GM12878 (cell line): Measurements from ENCODE around the gene ATF3. TPM values are rescaled to one million over a fixed set of nuclear protein-coding genes. Genes with fewer than 3 reads are reported as not detected.

ENCODE experiments used
- ATAC-seq: fragments of 200-7000 bp; cut with Tn5 transposase; 3 replicates; pipeline ENCODE4 v1.9.1; 2020; ENCODE audit warnings: mild to moderate bottlenecking, moderate library complexity
- BruUV-seq: library from RNA; stranded (reverse); fragments of 400-500 nt; replicated peaks from 2 replicates; lab custom pipeline; 2021; lab: Mats Ljungman, UMichigan
- CTCF ChIA-PET: fragments of 300-600 bp; sonication (Branson Sonifier 250); formaldehyde crosslinking; extraction: SDS; loops from one replicate; lab custom pipeline; 2021; ENCODE audit warnings: inconsistent platforms; lab: Yijun Ruan, JAX
- POLR2A ChIA-PET: fragments of 350-600 bp; formaldehyde crosslinking; extraction: SDS; loops from one replicate; lab custom pipeline; 2021; ENCODE audit warnings: inconsistent platforms; lab: Charles Lee
- RAD21 ChIA-PET: fragments of 300-600 bp; sonication (Branson Sonifier 250); formaldehyde crosslinking; loops from one replicate; lab custom pipeline; 2023; ENCODE audit warnings: antibody characterized with exemption; ENCODE audit not compliant: unreplicated experiment; lab: Charles Lee
- SMC1A ChIA-PET: fragments of 300-600 bp; sonication (Branson Sonifier 250); formaldehyde crosslinking; loops from one replicate; lab custom pipeline; 2023; ENCODE audit not compliant: unreplicated experiment, uncharacterized antibody; lab: Charles Lee
- DNase-seq: peaks from one replicate; pipeline ENCODE4 v3.0.0-alpha.2; 2011; ENCODE audit warnings: low read depth, low spot score
- FAIRE-seq: peaks from 3 replicates; lab custom pipeline; 2011; peaks lifted over from hg19 to GRCh38; lab: Jason Lieb, UNC
- H2AFZ ChIP-seq: 2 replicates; pipeline ENCODE4 v1.6.0; 2011; ENCODE audit warnings: low read depth, low read length, control low read depth; ENCODE audit not compliant: control insufficient read depth
- H3K27ac ChIP-seq: 2 replicates; pipeline ENCODE4 v1.5.1; 2011; ENCODE audit warnings: control low read depth; ENCODE audit not compliant: control insufficient read depth, insufficient read depth
- H3K27me3 ChIP-seq, 2 experiments: replicated peaks in 1 of 2; 2 replicates each; pipeline versions ENCODE4 v1.6.0 to v1.6.1; 2011; ENCODE audit warnings: low read length in 1 of 2; ENCODE audit not compliant: control insufficient read depth in 2 of 2, insufficient read depth in 2 of 2
- H3K36me3 ChIP-seq, 2 experiments: 2 replicates each; pipeline ENCODE4 v1.5.1; 2011; ENCODE audit warnings: low read length in 1 of 2; ENCODE audit not compliant: control insufficient read depth in 2 of 2, insufficient read depth in 2 of 2
- H3K4me1 ChIP-seq: 2 replicates; pipeline ENCODE4 v1.6.1; 2011; ENCODE audit warnings: mild to moderate bottlenecking, low read length, moderate library complexity, mixed read lengths; ENCODE audit not compliant: control insufficient read depth, insufficient read depth
- H3K4me2 ChIP-seq: 2 replicates; pipeline ENCODE4 v1.6.0; 2011; ENCODE audit warnings: control low read depth; ENCODE audit not compliant: control insufficient read depth, insufficient read depth
- H3K4me3 ChIP-seq: fragments of 200-600 bp; sonication (generic); 2 replicates; pipeline ENCODE4 v1.5.1; 2016
- H3K79me2 ChIP-seq: 2 replicates; pipeline ENCODE4 v1.6.0; 2011; ENCODE audit warnings: low read length; ENCODE audit not compliant: control insufficient read depth, insufficient read depth
- H3K9ac ChIP-seq: 2 replicates; pipeline ENCODE4 v1.8.0; 2011; ENCODE audit warnings: low read length, control low read depth, mixed read lengths; ENCODE audit not compliant: control insufficient read depth, insufficient read depth
- H3K9me3 ChIP-seq: replicated peaks from 3 replicates; pipeline ENCODE4 v1.5.1; 2011; ENCODE audit warnings: mild to moderate bottlenecking, low read length; ENCODE audit not compliant: control insufficient read depth, insufficient read depth
- H4K20me1 ChIP-seq: 2 replicates; pipeline ENCODE4 v1.6.0; 2011; ENCODE audit not compliant: control insufficient read depth, insufficient read depth
- BCLAF1 ChIP-seq: fragments of 450-650 bp; IDR thresholded peaks from 2 replicates; pipeline ENCODE4 v1.6.1; 2017; ENCODE audit warnings: antibody characterized with exemption, mild to moderate bottlenecking, moderate library complexity
- IRF3 ChIP-seq: fragments of 450-650 bp; IDR thresholded peaks from 2 replicates; pipeline ENCODE4 v1.6.1; 2014; ENCODE audit warnings: mild to moderate bottlenecking
- WGBS: methylation state at CpG from one replicate; pipeline ENCODE4 v1.1.6; 2016; ENCODE audit warnings: low lambda C conversion rate; ENCODE audit not compliant: insufficient replicate concordance, insufficient coverage; ENCODE audit errors: missing lambda C conversion rate; 5-methylcytosine and 5-hydroxymethylcytosine counted together
- in situ Hi-C: fragments of 300-500 bp; cut with MboI; formaldehyde crosslinking; loops from 9 replicates; pipeline ENCODE4 v1.14.3; 2018; ENCODE audit warnings: mixed read lengths
- intact Hi-C: fragments of 100-400 bp; cut with micrococcal nuclease; formaldehyde crosslinking; loops from one replicate; pipeline ENCODE4 v1.14.2; 2022; ENCODE audit not compliant: unreplicated experiment
- polyA plus RNA-seq, 11 experiments: library from polyadenylated mRNA; depleted of rRNA in 4 of 11; unstranded in 6 of 11; stranded (reverse) in 5 of 11; fragments of >200 nt; fragmentation: Nextera tagmentation in 4 of 11; fragmentation: Illumina TruSeq in 1 of 11; extraction: Ambion mirVana in 4 of 11; extraction: Trizol in 1 of 11; gene quantifications; 1 replicate in 1 of 11; 2 replicates in 10 of 11; pipeline versions ENCODE4 v1.2.1 to v1.2.3, GENCODE V29; 2011 to 2016; ENCODE audit warnings: inconsistent platforms in 2 of 11, missing spikeins in 2 of 11, low read depth in 1 of 11
- total RNA-seq, 4 experiments: library from RNA; depleted of rRNA in 3 of 4; stranded (reverse); fragments of >200 nt in 3 of 4; fragmentation: Illumina TruSeq in 1 of 4; extraction: Trizol in 1 of 4; gene quantifications; 2 replicates each; pipeline versions ENCODE4 v1.2.1 to v1.2.3, GENCODE V29; 2013 to 2021

The ATF3 gene
- total and polyA plus RNA-seq, 10 of the 15 experiments (the other 5 are each of a cell fraction or from before 2014, with no cell fraction given): 3.0 to 13.9 (median 8.3) TPM

DNA sequence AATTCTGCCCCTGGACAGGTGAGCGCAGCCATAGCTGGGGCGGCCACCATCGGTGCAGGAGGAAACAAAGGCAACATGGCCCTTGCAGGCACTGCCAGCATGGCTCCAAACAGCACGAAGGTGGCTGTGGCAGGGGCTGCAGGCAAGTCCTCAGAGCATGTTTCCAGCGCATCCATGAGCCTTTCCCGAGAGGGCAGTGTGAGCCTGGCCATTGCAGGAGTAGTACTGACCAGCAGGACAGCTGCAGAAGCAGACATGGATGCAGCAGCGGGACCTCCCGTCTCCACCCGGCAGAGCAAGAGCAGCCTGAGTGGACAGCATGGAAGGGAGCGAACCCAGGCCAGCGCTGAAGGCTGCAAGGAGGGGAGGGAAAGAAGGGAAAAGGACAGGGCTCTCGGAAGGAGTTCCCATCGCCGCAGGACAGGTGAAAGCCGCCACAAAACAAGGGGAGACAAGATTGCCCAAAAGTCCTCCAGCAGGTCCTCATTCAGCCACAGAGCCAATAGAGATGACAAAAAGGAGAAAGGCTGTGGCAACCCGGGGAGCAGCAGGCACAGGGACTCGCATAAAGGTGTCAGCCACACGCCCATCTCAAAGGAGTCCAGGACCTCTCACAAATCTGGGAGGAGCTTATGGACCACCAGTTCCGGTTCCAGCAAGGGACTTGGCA lies 17.4 kb downstream of the ATF3 start:
- Histone ChIP-seq H3K27me3 (no peaks in the 10 kb centered on the region), H3K27ac (no peak overlapping the region), H3K4me1 (peaks cover 7% of the 10 kb centered on the region), H3K36me3 (no peaks in the 10 kb centered on the region), H3K4me3 (no peak overlapping the region), H3K9me3 (no peaks in the 10 kb centered on the region), H2AFZ (no peak overlapping the region), H3K9ac (no peak overlapping the region), H4K20me1 (no peaks in the 10 kb centered on the region), H3K4me2 (no peak overlapping the region), H3K79me2 (no peaks in the 10 kb centered on the region)
- ChIA-PET POLR2A (no interaction called here), SMC1A (no interaction called here), RAD21 (no interaction called here), CTCF (interaction anchor here (1.1 to 1.6 kb wide), 3 partner anchors 149 to 156 kb away, joined by 3 to 5 read pairs (median 5); no protein-coding TSS in a partner anchor)
- no peak for ATAC-seq
- intact Hi-C loops (no loop called here), in situ Hi-C loops (no loop called here)
- TF ChIP-seq BCLAF1 (no peak), IRF3 (no peak)
- no peak for DNase-seq
- no TSS peak for BruUV-seq
- WGBS: 72% methylated on average over 19 of the region's 19 CpGs
- no peak for FAIRE-seq
